Stimulated activated CD8-positive, alpha-beta memory T cell treated with anti-CD3 and anti-CD28 coated beads, Interleukin-15, amount 100 ng/mL, for 48 hours (primary cell): Measurements from ENCODE around the gene NPTX1.

Source experiments
- DNase-seq, 2 donors: peaks; one replicate each; pipeline ENCODE4 v3.0.0-alpha.2; 2020; ENCODE audit warnings: low read depth in 2 of 2

NPTX1 gene

DNA sequence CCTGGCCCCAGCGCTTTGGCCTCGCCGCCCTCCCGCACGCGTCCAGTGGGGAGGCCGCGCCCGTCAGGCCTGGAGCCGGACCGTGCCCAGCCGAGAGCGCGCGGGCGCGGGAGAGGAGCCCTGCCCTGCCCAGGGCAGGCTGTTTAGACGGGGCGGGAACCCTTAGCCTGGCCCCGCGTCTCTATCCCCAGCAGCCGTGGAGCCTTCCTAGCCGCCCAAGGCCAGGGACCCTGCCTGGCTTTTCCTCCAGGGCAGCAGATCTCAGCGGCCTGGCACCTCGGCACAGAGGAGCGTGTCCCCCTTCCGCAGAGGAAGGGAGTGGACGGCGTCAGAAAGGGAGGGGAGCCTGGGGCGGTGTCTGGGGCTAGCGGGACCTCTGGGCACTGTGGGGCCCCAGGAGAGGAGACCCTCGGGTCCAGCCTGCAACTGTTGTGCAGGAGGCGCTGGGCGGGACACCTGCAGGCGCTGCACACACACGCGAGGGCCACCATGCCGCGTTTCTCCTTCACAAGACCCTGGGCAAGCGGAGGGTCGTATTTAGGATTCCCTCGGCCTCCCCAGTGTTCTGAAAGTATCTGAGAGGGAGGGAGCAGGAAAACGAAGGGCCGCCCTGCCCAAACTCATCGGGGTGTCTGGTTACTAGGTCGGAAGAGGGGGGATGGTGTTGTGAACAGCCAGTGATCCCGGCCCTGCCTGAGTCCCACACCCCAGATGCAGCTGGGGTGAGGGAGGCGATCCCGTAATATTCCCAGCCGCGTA is 2.3 kb upstream of the NPTX1 start:
- no peak for DNase-seq

- no peak for DNase-seq
Observed at GRCh38 chr17:80477647-80478478, 1.5 kb upstream of the NPTX1 start.

GRCh38 chr17:80476877-80477646 is 655 bp upstream of the NPTX1 start:
- no peak for DNase-seq

- no peak for DNase-seq
Observed at GRCh38 chr17:80474961-80475909, 1.2 kb downstream of the NPTX1 start.

GRCh38 chr17:80474231-80474960 is 2.0 kb downstream of the NPTX1 start:
- DNase-seq: no peak

DNA sequence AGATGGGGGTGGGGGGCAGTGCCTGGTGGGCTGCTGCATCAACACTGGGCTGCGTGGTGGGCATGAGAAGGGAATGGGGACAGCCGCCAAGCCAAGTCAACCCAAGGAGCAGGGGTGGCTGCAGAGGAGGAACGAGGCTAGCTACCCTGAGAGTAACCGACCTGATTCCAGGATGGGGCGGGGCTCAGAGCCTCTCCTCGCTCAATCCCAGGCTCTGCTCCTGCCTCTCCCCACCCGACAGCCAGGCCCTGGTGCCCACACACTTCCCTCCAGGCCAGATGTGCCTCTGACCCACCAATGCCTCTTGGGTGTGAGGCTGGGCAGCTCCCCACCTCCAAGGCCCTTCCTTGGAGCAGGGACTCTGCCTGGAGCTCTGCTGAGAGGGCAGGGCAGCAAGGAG is 2.7 kb downstream of the NPTX1 start:
- no peak for DNase-seq

GRCh38 chr17:80472996-80473395 is 3.4 kb downstream of the NPTX1 start:
- DNase-seq: no peak

GRCh38 chr17:80471922-80472321 is 4.5 kb downstream of the NPTX1 start:
- DNase-seq: no peak

GRCh38 chr17:80470603-80471002 is 5.8 kb downstream of the NPTX1 start:
- DNase-seq: no peak

DNA sequence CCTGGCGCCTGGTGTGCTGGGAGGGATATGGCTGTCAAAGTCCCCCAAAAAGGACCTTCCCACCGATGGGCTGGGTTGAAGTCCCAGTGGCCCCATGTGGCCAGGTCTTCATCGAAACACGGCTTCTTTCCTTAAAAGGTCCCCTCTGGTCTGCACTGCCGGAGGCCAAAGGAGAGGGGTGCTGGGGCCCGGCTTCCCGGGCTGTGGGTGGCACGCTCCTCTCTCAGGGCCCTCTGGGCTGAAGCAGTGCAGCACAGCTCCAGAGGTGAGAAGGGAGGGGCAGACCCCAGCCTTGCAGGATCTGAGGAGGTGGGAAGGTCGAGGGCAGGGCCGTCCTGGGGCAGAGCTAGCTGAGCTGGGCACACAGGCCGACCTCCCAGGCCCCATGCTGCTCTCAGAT is 6.7 kb downstream of the NPTX1 start:
- no peak for DNase-seq

DNA sequence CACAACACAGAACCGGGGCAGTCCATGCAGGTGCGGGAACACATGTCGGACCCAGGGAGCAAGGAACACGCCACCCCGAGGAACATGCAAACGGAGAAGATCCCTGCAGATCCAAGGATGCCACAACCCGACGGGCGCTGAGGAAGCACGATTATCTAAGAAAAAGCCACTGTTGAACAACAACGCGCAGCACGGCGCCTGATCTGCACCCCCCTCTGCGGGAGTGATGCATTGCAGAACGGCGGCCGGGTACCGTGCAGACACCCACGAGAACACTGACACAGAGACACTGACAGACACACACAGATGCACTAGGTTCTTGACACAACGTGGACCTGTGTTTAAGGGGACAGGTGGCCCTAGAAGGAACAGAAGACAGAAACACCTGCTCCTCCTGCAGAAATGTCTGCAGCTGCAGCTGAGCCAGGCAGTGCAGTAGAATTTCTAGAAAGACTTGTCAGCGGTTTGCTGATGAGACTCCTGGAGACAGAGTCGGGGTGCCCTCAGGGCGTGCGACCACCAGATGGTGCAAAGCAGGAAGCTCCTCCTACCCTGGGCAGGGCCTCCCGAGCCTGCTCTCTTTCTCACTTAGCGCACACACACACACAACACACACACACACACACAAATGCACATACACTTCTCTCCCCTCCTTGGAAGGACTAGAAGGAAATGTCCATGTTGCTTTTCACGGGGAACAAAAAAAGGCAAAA is 7.5 kb downstream of the NPTX1 start:
- DNase-seq: no peak

DNA sequence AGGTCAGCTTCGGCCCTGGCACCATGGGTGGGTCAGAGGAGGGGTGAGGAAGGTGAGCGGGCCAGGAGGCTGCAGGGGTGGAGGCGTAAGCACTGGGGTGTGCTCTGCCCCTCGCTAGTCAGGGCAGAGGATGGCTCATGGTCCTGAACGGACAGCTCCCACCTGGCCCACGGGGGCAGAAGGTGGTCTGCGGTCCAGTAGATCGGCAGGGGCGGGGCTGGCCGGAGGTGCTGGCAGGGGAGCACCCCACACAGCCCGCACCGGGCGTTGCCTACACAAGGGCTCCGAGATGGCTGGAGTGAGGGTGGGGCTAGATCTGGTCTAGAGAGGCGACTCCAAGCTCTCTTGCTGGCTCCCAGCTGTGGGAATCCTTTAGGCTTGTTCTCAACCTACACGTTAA is 8.2 kb downstream of the NPTX1 start:
- DNase-seq: no peak

GRCh38 chr17:80466188-80466705 is 10.2 kb downstream of the NPTX1 start:
- no peak for DNase-seq

DNA sequence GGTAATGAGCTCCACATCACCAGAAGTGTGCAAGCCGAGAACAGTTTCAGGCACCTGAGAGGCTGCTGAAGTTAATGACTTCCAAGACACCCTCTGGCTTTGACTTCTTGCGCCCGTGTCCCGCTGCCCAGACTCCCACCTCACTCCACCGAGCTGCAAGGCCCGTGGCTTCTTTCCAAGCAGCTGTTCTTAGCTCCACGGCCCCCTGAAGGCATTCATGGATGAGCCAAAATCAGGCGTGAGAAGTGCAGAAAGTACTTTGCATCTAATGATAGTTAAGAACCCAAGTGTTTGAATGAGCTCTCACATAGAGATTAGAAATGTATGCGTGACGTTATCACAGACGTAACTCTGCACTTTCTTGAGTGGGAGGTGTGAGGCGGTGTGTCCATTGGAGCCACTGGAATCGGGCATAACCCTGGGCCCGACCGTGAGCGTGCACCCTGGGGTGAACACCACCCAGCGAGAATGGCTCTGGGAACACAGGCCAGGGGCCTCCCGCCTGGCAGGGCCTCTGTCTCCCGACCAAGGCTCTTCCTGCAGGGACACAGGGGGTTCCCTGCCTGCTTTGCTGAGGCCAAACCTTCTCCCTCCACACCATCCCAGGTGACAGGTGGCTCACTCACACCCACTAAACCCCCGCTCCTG is 11.0 kb downstream of the NPTX1 start:
- no peak for DNase-seq

DNA sequence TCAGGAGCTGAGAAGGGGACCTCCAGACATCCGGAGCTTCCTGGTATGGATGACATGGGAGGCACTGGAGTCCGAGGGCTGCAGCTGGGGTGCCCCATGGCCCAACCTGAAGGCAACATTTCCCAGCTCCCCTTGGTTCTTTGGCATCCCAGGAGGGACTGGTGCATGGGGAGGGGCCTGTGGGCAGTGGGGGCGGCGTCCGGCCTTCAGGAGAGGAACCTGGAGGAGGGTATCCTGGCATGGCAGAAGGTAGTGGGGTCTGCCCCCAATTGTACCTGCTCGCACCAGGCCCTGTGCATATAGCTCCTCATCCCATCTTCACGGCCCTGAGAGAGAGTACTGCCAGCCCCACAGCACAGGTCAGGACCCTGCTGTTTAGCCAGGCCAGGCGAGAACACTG is 11.9 kb downstream of the NPTX1 start:
- DNase-seq: no peak

- DNase-seq: no peak
Observed at GRCh38 chr17:80463784-80464400, 12.5 kb downstream of the NPTX1 start.

DNA sequence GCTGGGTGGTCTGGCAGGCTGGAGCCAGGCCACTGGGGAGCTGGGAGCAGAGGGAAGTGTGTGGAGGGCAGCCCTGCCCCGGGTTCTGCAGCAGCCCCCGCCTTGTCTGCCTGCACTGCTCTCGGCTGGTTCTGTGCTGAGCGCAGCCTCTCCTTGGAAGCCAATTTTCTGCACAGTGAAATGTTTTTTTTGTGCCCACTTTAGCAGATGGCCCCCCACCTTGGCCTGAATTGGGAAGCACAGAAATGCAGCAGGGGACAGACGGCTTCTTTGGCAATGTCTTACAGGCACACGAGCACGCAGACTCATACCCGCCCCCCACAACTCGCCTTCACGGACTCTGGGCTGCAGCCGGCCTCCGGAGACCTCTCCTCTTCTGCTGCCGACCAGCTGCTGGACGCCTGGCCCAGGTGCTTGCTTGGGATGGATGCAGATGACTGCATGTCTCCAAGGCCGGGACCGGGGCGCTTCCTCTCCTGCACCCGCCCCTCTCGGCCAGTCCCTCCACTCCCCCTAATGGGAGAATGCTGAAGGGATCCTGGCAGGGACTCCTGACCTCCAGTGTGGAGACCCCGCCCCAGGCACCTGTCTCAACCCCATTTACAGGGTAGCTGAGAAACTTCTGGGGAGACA is 14.8 kb downstream of the NPTX1 start:
- DNase-seq: no peak

DNA sequence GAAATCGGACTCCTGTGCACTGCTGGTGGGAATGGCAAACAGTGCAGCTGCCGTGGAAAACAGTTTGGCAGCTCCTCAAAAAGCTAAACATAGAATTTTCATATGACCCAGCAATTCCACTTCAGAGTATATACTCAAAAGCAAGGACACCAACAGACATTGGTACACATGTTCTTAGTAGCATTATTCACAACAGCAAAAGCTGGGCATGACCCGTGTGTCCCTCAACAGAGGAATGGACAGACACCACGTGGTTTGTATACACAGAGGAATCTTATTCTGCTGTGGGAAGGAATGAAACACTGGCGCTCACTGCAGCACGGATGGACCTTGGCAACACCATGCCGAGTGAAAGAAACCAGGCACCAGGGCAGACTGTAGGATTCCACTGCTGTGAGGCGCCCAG is 16.0 kb downstream of the NPTX1 start:
- DNase-seq: no peak
